GM21576 (cell line): Measurements from ENCODE around the gene PLXNA2.

Source experiments
- ATAC-seq: cut with Tn5 transposase; IDR thresholded peaks from one replicate; pipeline ENCODE4 v1.9.1; 2021; ENCODE audit warnings: mild to moderate bottlenecking, moderate library complexity; ENCODE audit not compliant: unreplicated experiment

Gene PLXNA2

DNA sequence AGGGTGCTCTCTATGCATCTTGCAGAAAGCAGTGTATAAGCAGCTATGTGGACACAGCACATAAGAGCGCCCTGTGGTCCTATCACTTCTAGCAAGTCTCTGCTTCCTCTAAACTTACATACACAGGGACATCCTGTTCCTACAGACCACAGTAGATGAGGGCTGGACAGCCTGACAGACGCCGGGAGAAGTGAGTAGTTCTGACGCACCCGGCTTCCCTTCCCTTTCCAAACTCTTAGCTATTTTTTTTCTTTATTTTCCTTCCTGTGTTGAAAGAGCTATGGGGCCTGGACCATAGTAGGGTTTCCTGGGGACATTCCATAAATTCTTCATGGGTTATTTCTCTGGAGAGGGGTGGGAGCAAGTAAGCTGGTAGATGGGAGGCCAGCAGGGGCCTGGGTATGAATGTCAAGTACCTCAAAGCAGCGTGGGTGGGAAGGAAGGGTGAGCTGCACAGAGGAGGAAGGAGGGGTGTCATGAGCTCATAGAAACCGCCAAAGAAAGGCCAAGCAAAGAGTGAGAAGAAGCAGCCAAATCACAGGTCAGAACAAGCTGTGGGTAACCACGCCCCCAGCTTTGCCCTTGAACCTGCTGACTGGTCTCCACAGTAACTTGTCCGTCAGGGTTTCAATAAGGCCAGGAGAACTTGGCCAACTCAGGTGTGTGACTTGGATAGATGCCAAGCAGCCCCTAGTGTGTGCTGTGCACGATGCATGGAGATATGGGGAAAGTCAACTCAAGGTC is 36.6 kb downstream of the PLXNA2 start:
- ATAC-seq: no peak

DNA sequence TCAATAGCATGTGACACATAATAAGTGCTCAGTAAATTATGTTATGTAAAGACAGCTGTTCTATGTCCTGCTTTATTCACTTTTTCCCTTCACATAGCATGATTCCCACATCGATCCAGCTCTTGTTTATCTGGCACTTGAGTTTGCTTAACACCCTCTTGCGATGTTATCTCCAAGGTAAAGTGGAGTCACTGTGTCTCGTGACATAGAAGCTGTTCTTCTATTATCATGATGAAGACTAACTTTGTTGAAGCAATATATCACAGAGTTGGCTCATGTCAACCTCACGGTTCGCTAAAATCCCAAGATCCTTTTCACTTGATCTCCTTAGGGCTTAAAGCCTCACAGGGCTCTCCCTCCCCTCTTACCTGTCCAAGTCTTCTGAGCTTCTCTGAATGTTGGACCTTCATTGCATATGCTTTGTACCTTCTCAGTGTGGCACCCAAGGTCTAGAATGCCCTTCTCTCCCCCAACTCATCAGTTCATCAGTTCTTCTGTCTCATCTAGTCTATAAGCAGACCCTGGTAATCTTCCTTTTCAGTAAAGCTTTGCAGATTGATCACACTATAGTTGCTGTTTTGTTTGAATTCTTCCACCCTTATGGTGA is 38.0 kb downstream of the PLXNA2 start:
- ATAC-seq: no peak

DNA sequence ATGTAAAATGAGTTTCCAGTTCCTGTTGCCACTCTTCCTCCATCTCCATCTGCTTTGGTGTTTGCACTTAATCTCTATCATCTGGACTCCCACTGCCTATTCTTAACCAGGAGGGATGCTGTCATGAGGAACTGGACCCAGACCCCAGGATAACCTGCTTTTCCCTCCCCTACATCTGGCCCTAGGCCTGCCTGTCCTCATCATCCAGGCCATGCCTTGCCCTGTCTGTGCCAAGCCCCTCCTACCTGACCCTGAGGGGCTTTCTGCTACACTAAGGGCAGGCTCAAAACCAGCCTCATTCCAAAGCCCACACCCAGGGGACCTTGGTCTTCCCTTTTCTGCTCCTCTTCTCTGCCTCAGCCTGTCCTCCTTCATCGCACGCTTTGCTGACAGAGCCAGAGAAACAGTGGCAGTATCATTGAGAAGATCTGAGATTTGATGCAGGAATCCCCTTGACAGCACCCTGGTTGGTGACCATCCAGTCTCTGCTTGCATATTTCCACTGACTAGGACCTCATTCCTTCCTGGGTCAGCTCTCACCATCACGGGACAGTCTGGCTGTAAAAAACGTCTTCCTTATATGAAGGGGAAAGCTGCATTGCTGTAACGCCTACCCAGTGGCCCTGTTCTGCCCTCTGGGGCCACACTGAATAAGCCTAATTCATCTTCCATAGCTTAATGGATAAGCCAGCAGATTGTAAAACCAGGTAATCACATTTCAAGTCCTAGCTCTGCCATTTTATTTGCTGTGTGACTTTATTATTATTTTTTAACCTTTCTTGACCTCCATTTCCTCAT is 38.8 kb downstream of the PLXNA2 start:
- ATAC-seq: no peak

DNA sequence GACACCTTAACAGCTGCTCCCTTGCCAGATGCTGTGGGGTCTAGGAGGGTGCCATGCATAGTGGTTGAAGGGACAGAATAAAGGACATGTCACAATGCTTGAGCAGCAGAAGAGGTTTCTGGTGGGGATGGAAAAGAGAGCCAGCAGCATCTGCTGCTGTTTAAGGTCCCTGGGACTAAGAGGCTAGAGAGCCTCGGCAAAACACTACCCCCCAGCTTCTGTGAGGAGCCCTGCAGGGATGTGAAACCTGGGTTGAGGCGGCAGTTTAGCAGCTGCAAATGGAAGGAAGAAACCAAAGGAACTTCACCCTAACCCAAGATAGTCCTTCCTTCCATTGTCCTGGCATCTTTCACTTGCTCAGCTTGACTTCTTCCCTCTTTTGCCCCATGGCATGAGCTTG is 39.4 kb downstream of the PLXNA2 start:
- no peak for ATAC-seq

DNA sequence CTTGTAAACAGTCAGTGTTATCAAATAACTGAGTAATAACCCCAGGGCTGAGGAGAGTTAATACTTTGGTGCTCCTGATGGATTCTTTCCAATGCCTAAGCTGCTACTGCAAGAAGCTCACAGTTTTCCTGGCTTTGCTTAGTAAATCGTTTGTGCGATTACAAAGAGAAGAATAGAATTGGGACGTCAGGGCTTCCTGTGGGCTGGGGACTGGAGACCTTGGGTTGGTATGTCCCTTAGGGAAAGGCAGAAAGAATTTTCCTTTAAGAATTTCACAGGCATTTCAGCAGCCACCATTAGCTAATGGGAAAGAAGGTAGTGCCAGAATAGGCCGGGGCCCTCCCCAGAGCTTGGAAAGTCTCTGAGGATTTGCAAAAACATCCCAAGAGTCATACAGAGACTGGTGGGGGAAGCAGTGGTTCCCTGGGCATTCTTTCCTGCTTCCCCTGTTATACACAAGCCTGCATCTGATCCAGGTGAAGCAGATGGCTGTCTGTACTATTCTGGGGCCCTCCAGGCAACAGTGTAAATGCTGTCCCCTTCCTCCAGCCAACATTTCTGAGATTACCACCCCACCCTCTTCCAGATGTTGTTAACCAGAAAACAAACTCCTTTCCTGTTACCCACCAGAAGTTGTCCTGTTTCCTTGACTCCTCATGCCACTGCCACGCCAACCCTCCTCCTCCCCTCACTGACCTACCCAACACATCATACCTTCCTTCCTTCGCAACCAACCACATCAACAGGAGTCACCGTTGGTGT is 40.2 kb downstream of the PLXNA2 start:
- ATAC-seq: no peak

DNA sequence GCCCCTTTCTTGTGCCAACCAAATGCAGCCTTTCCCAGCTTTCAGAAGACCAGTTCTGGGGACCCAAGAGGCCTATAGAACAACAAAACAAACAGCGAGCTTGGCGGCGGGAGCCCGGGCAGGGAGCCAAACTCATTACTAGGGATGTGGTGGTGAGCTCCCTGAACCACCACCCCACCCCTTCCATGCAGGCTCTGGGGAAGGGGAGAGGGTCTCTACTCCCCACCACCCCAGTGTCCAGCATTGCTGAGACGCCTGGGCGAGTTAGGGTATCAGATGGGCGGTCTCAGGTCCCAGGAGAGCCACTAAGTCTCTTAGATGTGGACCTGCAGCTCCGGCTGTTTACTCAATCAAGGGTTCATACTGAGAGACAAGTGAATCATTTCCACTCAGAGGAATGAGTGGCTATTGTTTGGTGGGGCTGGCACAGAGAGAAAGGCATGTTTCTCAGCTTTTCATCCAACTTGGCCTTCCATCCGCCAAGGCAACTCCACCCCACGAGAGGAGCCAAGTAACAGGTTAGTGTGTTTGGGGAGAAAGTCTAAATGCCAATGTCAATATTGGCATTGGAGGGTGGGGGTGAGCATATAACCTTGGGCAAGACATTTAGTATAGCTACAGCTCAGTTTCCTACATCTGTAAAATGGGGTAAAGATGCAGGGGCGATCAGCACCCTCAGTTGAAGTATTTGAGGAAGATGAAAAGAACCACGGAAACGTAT is 40.9 kb downstream of the PLXNA2 start:
- ATAC-seq: no peak

DNA sequence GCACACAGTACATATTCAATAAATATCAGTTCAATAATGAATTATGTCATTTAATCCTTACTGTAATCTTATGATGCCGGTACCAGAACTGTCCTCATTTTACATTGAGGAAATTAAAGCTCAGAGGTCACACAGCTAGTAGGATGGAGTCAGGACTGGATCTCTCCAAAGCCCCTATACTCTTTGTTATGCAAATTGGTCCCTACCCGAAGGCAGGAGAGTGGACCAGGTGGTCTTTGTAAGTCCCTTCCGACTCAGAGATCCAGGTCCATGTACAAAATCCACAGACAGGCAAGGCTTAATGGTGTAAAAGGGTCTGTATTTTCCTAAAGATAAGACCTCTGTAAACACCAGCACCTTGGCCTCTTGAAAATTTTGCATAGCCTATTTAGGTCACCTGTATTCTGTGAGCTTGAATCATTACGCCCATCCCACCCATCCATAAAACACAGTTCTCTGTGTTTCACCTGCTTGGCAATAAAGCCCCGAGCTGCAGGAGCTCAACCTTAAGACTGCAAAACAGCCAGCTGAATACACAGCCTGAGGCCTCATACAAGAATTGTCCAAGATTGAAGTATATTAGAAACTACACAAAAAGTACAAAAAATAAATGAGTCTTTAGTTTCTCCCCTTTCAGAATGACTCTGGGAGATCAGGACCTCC is 41.7 kb downstream of the PLXNA2 start:
- ATAC-seq: no peak

DNA sequence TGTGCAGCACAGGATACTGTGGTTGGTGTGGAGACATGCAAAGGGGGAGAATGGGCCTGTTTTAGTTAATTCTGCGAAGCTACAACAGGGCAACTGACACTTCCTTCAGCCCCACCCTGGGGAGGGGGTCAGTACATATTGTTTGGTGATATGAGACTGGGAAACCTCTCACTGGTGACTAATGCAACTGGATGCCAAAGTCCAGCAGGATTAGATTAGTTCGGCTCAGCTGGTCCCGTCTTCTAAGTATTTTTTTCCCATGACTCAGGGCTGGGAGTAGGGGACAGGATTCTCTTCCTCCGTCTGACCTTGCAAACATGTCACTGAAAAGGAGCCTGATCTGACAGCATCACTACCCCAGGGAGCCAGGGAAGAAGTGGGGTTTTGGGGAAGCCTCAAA is 43.0 kb downstream of the PLXNA2 start:
- no peak for ATAC-seq

DNA sequence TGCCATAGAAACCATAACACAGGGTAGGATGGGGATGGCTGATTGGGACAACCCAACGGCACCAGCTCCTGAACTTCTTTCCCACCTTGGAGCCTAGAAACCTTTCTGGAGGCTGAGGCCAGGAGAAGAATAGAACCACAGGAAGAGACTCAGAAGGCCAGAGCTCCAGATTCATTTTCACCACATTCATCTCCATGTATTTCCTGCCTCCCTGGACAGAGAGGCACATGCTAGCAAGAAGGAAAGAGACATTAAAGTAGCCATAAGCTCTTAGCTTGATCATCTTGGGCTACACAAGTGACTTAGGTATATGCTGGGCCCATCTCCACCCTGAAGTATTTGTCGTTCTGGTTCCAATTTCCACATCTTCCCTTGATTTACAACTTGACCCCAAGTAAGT is 44.1 kb downstream of the PLXNA2 start:
- ATAC-seq: no peak

DNA sequence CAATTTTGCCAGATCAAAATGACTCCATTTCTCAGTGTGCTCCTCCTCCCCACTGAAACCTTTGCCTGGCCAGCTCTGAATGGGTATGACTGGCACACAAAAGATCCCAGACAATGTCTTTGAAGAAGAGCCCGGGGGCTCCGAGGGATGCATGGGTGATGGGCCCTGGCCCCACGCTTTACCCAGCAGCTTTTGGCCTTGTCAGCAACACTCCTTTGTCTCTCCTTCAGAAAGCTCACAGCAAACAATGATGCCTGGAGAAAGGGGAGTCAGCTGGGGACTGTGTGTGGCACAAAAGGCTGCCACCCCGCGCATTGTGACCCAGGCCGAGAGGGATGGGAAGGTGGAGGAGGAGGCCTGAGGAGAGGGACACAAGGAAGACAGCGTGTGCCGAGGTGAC is 45.9 kb downstream of the PLXNA2 start:
- ATAC-seq: no peak

DNA sequence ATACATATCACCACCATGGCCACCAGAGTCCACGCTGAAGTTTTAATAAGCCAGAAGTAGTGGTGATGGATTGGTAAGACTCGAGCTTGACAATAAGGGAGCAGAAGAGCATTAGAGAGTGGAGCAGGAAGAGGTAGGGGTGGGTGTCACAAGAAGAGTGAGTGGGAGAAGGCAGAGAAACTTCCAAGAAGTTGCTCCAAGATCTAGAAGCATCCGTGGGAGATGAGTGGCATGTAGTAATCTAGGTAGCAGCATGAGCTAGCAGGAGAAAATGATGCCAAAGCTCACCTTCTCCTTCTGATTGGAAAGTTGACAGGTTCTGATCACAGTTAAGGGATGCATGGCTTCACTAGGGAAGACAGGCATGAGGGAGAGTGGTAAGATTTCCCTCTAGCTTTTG is 49.2 kb downstream of the PLXNA2 start:
- no peak for ATAC-seq

DNA sequence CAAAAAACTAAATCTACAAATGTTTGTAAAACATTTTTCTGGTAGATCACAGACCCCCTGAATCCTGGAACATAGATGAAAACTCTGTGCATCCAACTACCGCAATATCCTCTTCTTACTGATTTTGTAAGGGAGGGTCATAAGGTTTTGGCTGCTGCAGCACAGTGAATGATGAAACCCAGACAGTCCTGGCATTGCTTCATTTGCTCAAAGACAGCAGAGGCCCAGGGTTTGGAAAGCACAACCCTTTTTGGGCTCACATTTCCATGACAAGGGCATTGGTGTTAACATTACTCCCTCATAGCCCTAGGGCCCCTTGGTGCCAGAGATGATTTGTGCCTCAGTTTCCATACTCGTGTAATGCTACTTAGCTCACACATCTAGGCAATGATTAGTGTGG is 51.2 kb downstream of the PLXNA2 start:
- no peak for ATAC-seq

DNA sequence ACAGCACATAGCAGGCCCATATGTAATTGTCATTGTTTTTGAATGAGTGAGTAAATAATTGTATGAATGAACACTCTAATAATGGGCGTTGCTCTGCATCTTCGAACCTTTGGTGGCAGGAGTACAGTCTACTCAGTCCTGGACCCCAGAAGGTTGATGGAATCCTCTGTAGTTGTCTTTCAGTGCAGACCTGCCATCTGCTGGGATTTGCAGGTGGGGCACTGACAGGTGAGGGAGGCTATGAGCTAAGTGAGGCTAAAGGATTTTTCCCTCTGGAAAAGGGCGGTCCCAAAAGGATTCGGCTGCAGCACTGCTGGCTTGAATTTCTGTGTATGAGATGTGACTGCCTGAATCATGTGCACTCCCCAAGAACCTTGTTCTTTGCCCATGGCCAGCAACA is 53.4 kb downstream of the PLXNA2 start:
- ATAC-seq: no peak

DNA sequence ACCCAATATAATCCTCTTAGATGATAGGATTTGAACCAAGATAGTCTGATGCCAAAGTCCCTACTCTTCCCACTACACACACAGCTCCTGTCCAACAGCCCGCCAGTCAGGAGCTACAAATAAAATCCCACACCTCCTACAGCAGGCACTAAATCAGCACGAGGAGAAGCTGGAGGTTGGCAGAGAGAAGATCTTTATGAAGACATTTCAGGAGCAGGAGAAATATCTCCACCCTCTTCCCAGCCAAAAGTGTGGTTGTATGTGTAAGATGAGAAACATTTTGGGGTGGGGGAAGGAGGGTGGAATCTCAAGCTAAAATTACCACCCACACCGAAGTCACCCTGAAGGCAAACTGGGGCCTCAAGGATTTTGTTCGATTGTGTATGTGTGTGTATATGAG is 54.5 kb downstream of the PLXNA2 start:
- ATAC-seq: no peak

DNA sequence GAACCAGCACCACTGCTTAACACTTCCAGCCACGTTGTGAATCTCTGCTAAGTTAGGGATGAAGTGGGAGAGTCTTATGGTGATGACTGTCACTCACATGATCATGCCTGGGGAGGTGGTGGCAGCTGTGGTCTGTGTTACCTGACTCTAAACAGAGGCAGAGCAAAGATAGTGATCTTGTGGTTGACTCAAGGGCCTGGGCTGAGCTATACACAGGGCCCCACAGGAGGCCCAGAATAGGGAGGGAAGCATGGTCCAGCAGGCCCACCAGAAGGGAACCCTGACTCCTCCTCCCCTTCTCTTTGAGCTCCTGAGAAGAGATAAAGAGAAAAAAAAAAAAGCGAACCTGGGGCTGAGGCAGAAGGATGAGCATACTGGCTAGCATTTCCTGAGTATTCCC is 55.0 kb downstream of the PLXNA2 start:
- peak; percentile 57 for ATAC-seq

DNA sequence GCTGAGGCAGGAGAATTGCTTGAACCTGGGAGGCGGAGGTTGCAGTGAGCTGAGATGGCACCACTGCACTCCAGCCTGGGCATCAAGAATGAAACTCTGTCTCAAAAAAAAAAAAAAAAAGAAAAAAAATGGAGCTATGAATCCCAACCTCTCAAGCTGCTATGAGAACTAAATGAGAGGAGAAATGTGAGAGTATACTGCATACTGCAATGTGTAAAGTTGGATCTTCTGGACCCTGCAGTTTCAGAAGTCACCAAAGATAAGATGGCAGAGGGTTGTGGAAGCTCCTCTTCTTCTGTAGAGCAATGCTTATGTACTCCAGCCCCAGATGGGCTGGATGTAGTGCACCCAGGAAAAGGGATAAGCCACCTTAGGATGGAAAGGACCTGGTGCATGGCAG is 55.6 kb downstream of the PLXNA2 start:
- no peak for ATAC-seq

DNA sequence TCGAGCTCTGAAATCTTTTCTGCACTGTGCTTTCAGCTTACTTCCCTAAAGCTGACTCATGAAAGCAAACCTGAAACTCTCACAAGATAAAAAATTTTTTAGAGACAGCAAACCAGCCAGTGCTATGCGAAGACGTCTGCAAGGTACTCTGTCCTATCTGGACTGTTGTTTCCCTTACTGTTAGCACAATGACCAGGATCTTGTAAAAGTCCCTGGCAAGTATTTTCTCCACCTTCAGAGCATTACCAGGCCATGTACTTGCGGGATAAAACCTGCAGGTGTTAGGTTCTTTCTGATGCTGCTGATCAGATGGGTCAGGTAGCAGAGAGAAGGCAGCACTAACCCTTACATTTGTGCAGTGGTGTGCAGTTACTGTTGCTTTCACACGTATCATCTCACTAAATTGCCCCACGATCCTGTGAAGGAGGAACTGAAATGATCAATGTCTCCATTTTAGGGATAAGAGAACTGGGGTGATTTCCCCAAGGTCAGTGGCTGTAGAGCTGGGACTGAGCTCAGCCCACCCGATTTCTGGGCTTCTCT is 56.6 kb downstream of the PLXNA2 start:
- ATAC-seq: peak; percentile 73

DNA sequence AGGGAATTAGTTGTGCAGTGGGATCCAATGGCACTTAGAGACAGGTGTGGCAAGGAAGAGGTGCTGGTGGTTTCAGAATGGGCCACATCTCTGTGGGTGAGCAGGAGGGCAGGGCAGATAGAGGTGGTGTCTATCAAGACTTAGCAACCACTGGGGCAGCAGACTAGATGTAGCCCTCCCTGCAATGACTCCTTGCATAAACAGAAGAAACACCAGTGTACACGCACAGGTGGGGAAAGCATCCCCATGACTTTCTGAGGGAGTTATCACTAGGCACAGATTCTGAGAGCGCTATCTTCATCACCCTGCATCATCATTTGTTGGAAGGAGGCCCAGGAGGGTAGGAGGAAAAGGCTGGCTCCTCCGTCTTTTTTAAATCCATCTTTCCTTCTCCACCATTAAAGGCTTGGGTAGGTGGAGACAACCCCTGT is 58.4 kb downstream of the PLXNA2 start:
- ATAC-seq: no peak

DNA sequence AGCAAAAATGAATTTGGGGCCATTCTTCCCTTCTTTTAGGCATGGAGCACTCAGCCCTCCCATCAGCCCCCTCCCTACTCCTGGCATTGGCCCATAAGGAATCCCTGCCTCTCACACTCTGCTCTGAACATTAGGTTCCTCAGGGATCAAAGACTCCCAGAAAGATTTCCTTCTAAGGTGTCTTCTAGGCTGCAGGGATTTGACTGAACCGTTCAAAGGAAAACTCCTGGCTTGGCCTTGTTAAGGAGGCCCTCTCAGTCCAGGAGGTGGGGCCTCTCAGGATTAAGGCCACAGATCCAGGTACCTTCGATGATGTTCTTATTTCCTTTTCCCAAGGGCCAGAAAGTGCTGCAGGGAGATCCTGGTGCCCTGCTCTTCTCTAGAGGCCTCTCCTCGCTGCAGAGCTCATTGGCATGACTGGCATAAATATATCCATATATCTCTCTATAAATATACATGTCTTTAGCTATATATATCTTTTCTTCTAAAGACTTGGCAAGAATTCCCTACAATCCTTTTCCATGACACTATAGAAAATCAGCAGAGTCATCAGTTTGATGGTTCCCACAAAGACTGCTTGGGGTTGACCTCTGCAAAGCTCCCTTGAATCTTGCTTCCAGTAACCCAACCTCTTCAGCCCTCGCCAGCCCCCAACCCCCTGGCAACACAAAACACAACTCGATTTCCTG is 59.1 kb downstream of the PLXNA2 start:
- ATAC-seq: no peak
